Tibial artery (tissue), 4 donors: ENCODE results near the gene SH3RF3.
"Not testable (repeated sequence)": the region's sequence is repeated elsewhere in the genome, so short reads cannot be mapped to it uniquely, and the experiment has no call there.

ENCODE experiments used
- DNase-seq, 2 donors: peaks; one replicate each; pipeline ENCODE4 v3.0.0-alpha.2; 2019
- H3K27ac ChIP-seq, 2 donors: fragments of 200-600 bp; sonication (generic) in 1 of 2; 1 replicate in 1 of 2; 2 replicates in 1 of 2; pipeline ENCODE4 v1.5.1; 2018 to 2019; ENCODE audit warnings: mild to moderate bottlenecking in 1 of 2
- H3K27me3 ChIP-seq, 2 donors: fragments of 200-600 bp; sonication (generic) in 1 of 2; one replicate each; pipeline versions ENCODE4 v1.5.1 to v1.6.0; 2016 to 2019
- H3K36me3 ChIP-seq, 3 donors: fragments of 200-600 bp; sonication (generic) in 2 of 3; one replicate each; pipeline ENCODE4 v1.5.1; 2016 to 2019; ENCODE audit warnings: mild to moderate bottlenecking in 2 of 3
- H3K4me1 ChIP-seq, 4 donors: fragments of 200-600 bp; sonication (generic) in 2 of 4; 1 replicate in 3 of 4; 2 replicates in 1 of 4; pipeline ENCODE4 v1.5.1; 2016 to 2019
- H3K4me3 ChIP-seq, 2 donors: fragments of 200-600 bp; sonication (generic) in 1 of 2; 1 replicate in 1 of 2; 2 replicates in 1 of 2; pipeline ENCODE4 v1.5.1; 2018 to 2019; ENCODE audit warnings: mild to moderate bottlenecking in 2 of 2
- H3K9me3 ChIP-seq, 3 donors: fragments of 200-600 bp; sonication (generic) in 1 of 3; one replicate each; pipeline ENCODE4 v1.5.1; 2016 to 2019
- intact Hi-C: fragments of 100-400 bp; cut with DNase I; formaldehyde crosslinking; loops from one replicate; pipeline ENCODE4 v1.15.0; 2023; ENCODE audit warnings: low total_unique reads
- TF ChIP-seq, protein P1 (sequence below), 2 experiments: fragments of 200-600 bp in 1 of 2; fragments of 450-650 bp in 1 of 2; IDR thresholded peaks; one replicate each; pipeline ENCODE4 v1.5.1; 2017 to 2019; ENCODE audit warnings: antibody characterized with exemption in 2 of 2, mild to moderate bottlenecking in 1 of 2, moderate library complexity in 1 of 2

The SH3RF3 gene

DNA sequence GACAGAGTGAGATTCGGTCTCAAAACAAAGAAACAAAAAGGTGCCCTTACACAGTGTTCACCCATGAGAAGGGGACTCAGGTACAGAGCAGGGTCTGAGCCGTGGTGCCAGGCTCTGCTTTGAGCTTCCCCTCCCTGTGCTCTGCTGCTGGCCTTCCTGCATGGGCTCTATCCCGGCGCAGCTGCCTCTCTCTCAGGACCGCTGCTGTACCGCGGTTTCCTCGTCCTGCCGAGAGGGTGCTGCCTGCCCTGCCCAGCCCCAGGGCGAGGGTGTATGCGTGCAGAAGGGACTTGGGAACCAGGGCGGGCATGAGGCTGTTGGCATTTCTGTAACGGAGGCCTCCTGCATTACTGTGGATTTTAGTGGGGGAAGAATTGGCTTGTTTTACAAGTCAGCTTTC lies 30.1 kb downstream of the SH3RF3 start:
- no peaks in the 10 kb centered on the region for H3K9me3 ChIP-seq
- TF ChIP-seq, protein P1, sequence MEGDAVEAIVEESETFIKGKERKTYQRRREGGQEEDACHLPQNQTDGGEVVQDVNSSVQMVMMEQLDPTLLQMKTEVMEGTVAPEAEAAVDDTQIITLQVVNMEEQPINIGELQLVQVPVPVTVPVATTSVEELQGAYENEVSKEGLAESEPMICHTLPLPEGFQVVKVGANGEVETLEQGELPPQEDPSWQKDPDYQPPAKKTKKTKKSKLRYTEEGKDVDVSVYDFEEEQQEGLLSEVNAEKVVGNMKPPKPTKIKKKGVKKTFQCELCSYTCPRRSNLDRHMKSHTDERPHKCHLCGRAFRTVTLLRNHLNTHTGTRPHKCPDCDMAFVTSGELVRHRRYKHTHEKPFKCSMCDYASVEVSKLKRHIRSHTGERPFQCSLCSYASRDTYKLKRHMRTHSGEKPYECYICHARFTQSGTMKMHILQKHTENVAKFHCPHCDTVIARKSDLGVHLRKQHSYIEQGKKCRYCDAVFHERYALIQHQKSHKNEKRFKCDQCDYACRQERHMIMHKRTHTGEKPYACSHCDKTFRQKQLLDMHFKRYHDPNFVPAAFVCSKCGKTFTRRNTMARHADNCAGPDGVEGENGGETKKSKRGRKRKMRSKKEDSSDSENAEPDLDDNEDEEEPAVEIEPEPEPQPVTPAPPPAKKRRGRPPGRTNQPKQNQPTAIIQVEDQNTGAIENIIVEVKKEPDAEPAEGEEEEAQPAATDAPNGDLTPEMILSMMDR (IDR thresholded peaks at IDR 0.05): no peak
- peaks cover 0 to 48% (median 30%) of the 10 kb centered on the region in 4 donors for H3K4me1 ChIP-seq
- H3K36me3 ChIP-seq: no peaks in the 10 kb centered on the region
- DNase-seq: peak in 1 of 2 donors; percentile 50
- intact Hi-C loops: no loop called here
- H3K4me3 ChIP-seq: no peak overlapping the region
- no peak overlapping the region for H3K27ac ChIP-seq
- no peaks in the 10 kb centered on the region for H3K27me3 ChIP-seq

DNA sequence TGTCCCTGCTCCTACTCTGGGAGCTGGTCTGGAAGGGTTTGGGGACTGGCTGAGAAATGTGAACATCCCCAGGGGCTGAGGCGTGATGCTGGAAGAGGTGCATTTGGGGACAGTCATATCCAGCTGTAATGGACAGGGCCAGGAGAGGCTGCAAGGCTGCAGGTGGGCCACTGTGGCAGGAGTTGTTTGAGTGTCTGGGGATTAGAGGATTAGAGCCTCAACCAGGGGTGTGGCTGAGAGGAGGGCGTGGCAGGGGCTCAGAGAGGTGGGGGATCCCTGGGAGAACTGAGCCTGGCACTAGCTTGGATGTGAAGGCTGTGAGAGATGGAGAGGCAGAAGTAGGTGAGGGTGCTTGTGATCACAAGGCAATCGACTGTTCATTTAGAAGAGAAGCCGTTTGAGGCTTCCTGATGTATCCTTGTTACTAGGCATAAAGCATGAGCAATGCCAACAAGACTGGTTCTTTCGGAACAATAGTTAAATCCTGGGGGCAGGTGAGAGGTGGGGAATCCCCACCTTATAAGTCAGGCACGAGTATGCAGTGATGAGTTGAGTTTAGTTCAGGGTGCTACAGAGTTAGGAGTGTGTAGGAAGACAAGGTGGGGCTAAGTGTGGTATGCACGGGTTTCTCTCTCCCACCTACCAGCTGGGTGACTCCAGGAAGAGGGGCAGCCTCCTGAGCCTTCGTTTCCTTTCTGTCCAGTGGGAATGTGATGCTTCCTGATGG lies 31.9 kb downstream of the SH3RF3 start:
- peaks cover 0 to 48% (median 35%) of the 10 kb centered on the region in 4 donors for H3K4me1 ChIP-seq
- intact Hi-C loops: loop anchor here (10.0 kb wide), 1 partner anchor 84 kb away; no protein-coding TSS in a partner anchor
- TF ChIP-seq, protein P1 (IDR thresholded peaks at IDR 0.05): no peak
- H3K9me3 ChIP-seq: no peaks in the 10 kb centered on the region
- DNase-seq: peak in 1 of 2 donors; percentile 61
- H3K27ac ChIP-seq: no peak overlapping the region
- no peak overlapping the region for H3K4me3 ChIP-seq
- H3K36me3 ChIP-seq: no peaks in the 10 kb centered on the region
- no peaks in the 10 kb centered on the region for H3K27me3 ChIP-seq

DNA sequence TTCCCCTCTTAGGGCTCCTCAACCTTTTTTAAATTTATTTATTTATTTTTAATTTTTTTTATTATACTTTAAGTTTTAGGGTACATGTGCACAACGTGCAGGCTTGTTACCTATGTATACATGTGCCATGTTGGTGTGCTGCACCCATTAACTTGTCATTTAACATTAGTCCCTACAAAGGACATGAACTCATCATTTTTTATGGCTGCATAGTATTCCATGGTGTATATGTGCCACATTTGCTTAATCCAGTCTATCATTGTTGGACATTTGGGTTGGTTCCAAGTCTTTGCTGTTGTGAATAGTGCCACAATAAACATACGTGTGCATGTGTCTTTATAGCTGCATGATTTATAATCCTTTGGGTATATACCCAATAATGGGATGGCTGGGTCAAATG lies 33.4 kb downstream of the SH3RF3 start:
- DNase-seq, H3K27ac ChIP-seq, H3K27me3 ChIP-seq, H3K36me3 ChIP-seq, H3K4me3 ChIP-seq, H3K9me3 ChIP-seq: not testable (repeated sequence)
- intact Hi-C loops: loop anchor here (10.0 kb wide), 1 partner anchor 82 kb away; no protein-coding TSS in a partner anchor
- peaks cover 0 to 50% (median 43%) of the 10 kb centered on the region in 4 donors for H3K4me1 ChIP-seq

DNA sequence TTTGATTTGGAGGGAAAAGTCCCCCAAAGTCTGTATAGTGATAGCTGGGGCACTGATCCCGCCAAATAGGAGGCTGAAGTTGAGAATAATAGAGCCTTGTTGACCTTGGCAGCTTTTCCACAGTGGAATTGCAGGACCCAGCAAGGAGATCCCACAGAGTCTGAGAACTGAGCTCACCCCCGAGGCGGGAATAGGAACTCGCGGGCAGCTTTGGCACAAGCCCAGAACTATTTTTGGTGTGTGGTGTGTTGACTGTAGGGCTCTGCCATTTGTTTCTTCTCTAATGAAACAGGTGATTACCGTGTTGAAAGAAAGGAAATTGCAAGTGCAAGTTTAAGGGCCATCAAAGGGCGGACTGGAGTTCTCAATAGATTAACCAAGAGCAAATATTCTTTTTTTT lies 34.0 kb downstream of the SH3RF3 start:
- no peaks in the 10 kb centered on the region for H3K9me3 ChIP-seq
- peak; percentile 66 to 91 for DNase-seq
- peak overlapping the region in 1 of 2 donors; percentile 38 for H3K27ac ChIP-seq
- no peak overlapping the region for H3K4me3 ChIP-seq
- intact Hi-C loops: loop anchor here (10.0 kb wide), 1 partner anchor 82 kb away; no protein-coding TSS in a partner anchor
- no peaks in the 10 kb centered on the region for H3K36me3 ChIP-seq
- H3K4me1 ChIP-seq: peaks cover 0 to 50% (median 43%) of the 10 kb centered on the region in 4 donors
- no peaks in the 10 kb centered on the region for H3K27me3 ChIP-seq
- TF ChIP-seq, protein P1 (IDR thresholded peaks at IDR 0.05): peak; percentile 26 to 27

DNA sequence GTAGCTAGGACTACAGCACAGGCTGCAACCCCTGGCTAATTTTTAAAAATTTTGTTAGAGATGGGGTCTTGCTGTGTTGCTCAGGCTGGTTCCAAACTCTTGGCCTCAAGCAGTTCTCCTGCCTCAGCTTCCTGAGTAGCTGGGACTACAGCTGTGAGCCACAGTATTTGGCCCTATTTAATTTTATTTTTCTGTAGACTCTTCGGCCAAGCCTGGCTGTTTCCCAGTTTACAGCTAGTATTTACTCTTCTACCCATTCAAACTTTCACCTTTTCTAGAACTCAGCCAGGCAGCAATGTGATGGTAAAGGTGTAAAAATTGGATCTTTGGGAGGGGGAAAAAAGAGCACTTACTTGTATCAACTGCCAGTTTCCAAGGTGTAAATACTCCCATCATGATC lies 35.3 kb downstream of the SH3RF3 start:
- TF ChIP-seq, protein P1 (IDR thresholded peaks at IDR 0.05): no peak
- intact Hi-C loops: loop anchor here (10.0 kb wide), 1 partner anchor 80 kb away; no protein-coding TSS in a partner anchor
- DNase-seq: peak in 1 of 2 donors; percentile 31
- Histone ChIP-seq H3K27me3 (no peaks in the 10 kb centered on the region), H3K27ac (peak overlapping the region; percentile 36 to 59), H3K4me3 (no peak overlapping the region), H3K4me1 (peaks cover 0 to 59% (median 45%) of the 10 kb centered on the region in 4 donors), H3K36me3 (no peaks in the 10 kb centered on the region), H3K9me3 (no peaks in the 10 kb centered on the region)

DNA sequence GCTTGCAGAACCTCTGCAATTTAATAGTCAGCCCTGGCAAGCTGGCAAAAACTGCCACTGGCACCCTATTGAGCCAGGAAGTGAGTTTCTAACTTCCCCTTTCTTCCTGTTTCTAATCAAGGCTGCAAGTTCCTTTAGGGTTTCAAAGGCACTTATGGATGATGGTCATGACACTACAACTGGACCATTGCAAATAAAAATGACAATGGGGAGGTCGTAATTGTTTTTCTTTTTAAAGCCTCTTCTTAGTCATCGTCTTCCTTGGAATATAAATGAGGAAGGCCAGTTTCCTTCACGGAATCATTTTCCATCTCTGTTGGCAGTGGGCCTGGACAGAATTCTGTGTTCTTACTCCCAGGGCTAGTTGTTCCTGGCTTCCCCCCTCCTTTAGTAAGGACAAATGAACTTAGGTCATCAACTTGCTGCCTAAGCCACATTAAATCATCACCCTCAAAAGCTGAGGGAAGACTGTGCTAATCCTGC lies 35.8 kb downstream of the SH3RF3 start:
- Histone ChIP-seq H3K36me3 (no peaks in the 10 kb centered on the region), H3K9me3 (no peaks in the 10 kb centered on the region), H3K27me3 (no peaks in the 10 kb centered on the region), H3K4me3 (no peak overlapping the region), H3K27ac (peak overlapping the region; percentile 36 to 59), H3K4me1 (peaks cover 0 to 61% (median 45%) of the 10 kb centered on the region in 4 donors)
- TF ChIP-seq, protein P1 (IDR thresholded peaks at IDR 0.05): no peak
- intact Hi-C loops: loop anchor here (10.0 kb wide), 1 partner anchor 80 kb away; no protein-coding TSS in a partner anchor
- peak; percentile 73 to 78 for DNase-seq
